GM12878 (cell line): Measurements from ENCODE around the gene NOTCH1. TPM values are rescaled to one million over a fixed set of nuclear protein-coding genes. Genes with fewer than 3 reads are reported as not detected.

ENCODE experiments used
- ATAC-seq: fragments of 200-7000 bp; cut with Tn5 transposase; 3 replicates; pipeline ENCODE4 v1.9.1; 2020; ENCODE audit warnings: mild to moderate bottlenecking, moderate library complexity
- BruUV-seq: library from RNA; stranded (reverse); fragments of 400-500 nt; replicated peaks from 2 replicates; lab custom pipeline; 2021; lab: Mats Ljungman, UMichigan
- CTCF ChIA-PET: fragments of 300-600 bp; sonication (Branson Sonifier 250); formaldehyde crosslinking; extraction: SDS; loops from one replicate; lab custom pipeline; 2021; ENCODE audit warnings: inconsistent platforms; lab: Yijun Ruan, JAX
- POLR2A ChIA-PET: fragments of 350-600 bp; formaldehyde crosslinking; extraction: SDS; loops from one replicate; lab custom pipeline; 2021; ENCODE audit warnings: inconsistent platforms; lab: Charles Lee
- RAD21 ChIA-PET: fragments of 300-600 bp; sonication (Branson Sonifier 250); formaldehyde crosslinking; loops from one replicate; lab custom pipeline; 2023; ENCODE audit warnings: antibody characterized with exemption; ENCODE audit not compliant: unreplicated experiment; lab: Charles Lee
- SMC1A ChIA-PET: fragments of 300-600 bp; sonication (Branson Sonifier 250); formaldehyde crosslinking; loops from one replicate; lab custom pipeline; 2023; ENCODE audit not compliant: unreplicated experiment, uncharacterized antibody; lab: Charles Lee
- DNase-seq: peaks from one replicate; pipeline ENCODE4 v3.0.0-alpha.2; 2011; ENCODE audit warnings: low read depth, low spot score
- FAIRE-seq: peaks from 3 replicates; lab custom pipeline; 2011; peaks lifted over from hg19 to GRCh38; lab: Jason Lieb, UNC
- H2AFZ ChIP-seq: 2 replicates; pipeline ENCODE4 v1.6.0; 2011; ENCODE audit warnings: low read depth, low read length, control low read depth; ENCODE audit not compliant: control insufficient read depth
- H3K27ac ChIP-seq: 2 replicates; pipeline ENCODE4 v1.5.1; 2011; ENCODE audit warnings: control low read depth; ENCODE audit not compliant: control insufficient read depth, insufficient read depth
- H3K27me3 ChIP-seq, 2 experiments: replicated peaks in 1 of 2; 2 replicates each; pipeline versions ENCODE4 v1.6.0 to v1.6.1; 2011; ENCODE audit warnings: low read length in 1 of 2; ENCODE audit not compliant: control insufficient read depth in 2 of 2, insufficient read depth in 2 of 2
- H3K36me3 ChIP-seq, 2 experiments: 2 replicates each; pipeline ENCODE4 v1.5.1; 2011; ENCODE audit warnings: low read length in 1 of 2; ENCODE audit not compliant: control insufficient read depth in 2 of 2, insufficient read depth in 2 of 2
- H3K4me1 ChIP-seq: 2 replicates; pipeline ENCODE4 v1.6.1; 2011; ENCODE audit warnings: mild to moderate bottlenecking, low read length, moderate library complexity, mixed read lengths; ENCODE audit not compliant: control insufficient read depth, insufficient read depth
- H3K4me2 ChIP-seq: 2 replicates; pipeline ENCODE4 v1.6.0; 2011; ENCODE audit warnings: control low read depth; ENCODE audit not compliant: control insufficient read depth, insufficient read depth
- H3K4me3 ChIP-seq: fragments of 200-600 bp; sonication (generic); 2 replicates; pipeline ENCODE4 v1.5.1; 2016
- H3K79me2 ChIP-seq: 2 replicates; pipeline ENCODE4 v1.6.0; 2011; ENCODE audit warnings: low read length; ENCODE audit not compliant: control insufficient read depth, insufficient read depth
- H3K9ac ChIP-seq: 2 replicates; pipeline ENCODE4 v1.8.0; 2011; ENCODE audit warnings: low read length, control low read depth, mixed read lengths; ENCODE audit not compliant: control insufficient read depth, insufficient read depth
- H3K9me3 ChIP-seq: replicated peaks from 3 replicates; pipeline ENCODE4 v1.5.1; 2011; ENCODE audit warnings: mild to moderate bottlenecking, low read length; ENCODE audit not compliant: control insufficient read depth, insufficient read depth
- H4K20me1 ChIP-seq: 2 replicates; pipeline ENCODE4 v1.6.0; 2011; ENCODE audit not compliant: control insufficient read depth, insufficient read depth
- CHD2 ChIP-seq: IDR thresholded peaks from 2 replicates; pipeline ENCODE4 v1.6.1; 2011; ENCODE audit warnings: low read depth, low read length, improper control_type of control experiment, borderline replicate concordance
- CHD4 ChIP-seq: fragments of 200-600 bp; sonication (generic); IDR thresholded peaks from 2 replicates; pipeline ENCODE4 v1.6.1; 2016; ENCODE audit warnings: mild to moderate bottlenecking
- EGR1 ChIP-seq, 2 experiments: IDR thresholded peaks; 1 replicate in 1 of 2; 2 replicates in 1 of 2; pipeline ENCODE4 v1.6.1; 2011 to 2012; ENCODE audit warnings: low read depth in 2 of 2, low read length in 2 of 2, borderline replicate concordance in 1 of 2, mild to moderate bottlenecking in 1 of 2, moderate library complexity in 1 of 2
- FOS ChIP-seq: IDR thresholded peaks from 3 replicates; pipeline ENCODE4 v1.6.1; 2011; ENCODE audit warnings: borderline replicate concordance; ENCODE audit not compliant: insufficient read length; ENCODE audit errors: extremely low read depth
- GATAD2B ChIP-seq: fragments of 450-650 bp; conservative IDR thresholded peaks from 2 replicates; pipeline ENCODE4 v1.6.1; 2017; ENCODE audit warnings: low read depth, mild to moderate bottlenecking, moderate library complexity
- KAT2A ChIP-seq: conservative IDR thresholded peaks from 2 replicates; pipeline ENCODE4 v1.6.1; 2011; ENCODE audit warnings: low read depth, low read length; ENCODE audit not compliant: control insufficient read depth
- MEF2B ChIP-seq: fragments of 450-650 bp; IDR thresholded peaks from 2 replicates; pipeline ENCODE4 v1.6.1; 2018; ENCODE audit warnings: mild to moderate bottlenecking, moderate library complexity; ENCODE audit not compliant: partially characterized antibody, poor library complexity, severe bottlenecking
- PAX5 ChIP-seq: IDR thresholded peaks from 2 replicates; pipeline ENCODE4 v1.6.1; 2011; ENCODE audit warnings: low read depth, low read length, borderline replicate concordance
- RAD51 ChIP-seq: fragments of 450-650 bp; IDR thresholded peaks from 2 replicates; pipeline ENCODE4 v1.6.1; 2016; ENCODE audit warnings: moderate library complexity, mild to moderate bottlenecking, inconsistent platforms
- RUNX3 ChIP-seq: IDR thresholded peaks from 2 replicates; pipeline ENCODE4 v1.6.1; 2012; ENCODE audit warnings: low read length, inconsistent platforms
- TARDBP ChIP-seq: IDR thresholded peaks from 2 replicates; pipeline ENCODE4 v1.6.1; 2016; ENCODE audit warnings: borderline replicate concordance
- WGBS: methylation state at CpG from one replicate; pipeline ENCODE4 v1.1.6; 2016; ENCODE audit warnings: low lambda C conversion rate; ENCODE audit not compliant: insufficient replicate concordance, insufficient coverage; ENCODE audit errors: missing lambda C conversion rate; 5-methylcytosine and 5-hydroxymethylcytosine counted together
- in situ Hi-C: fragments of 300-500 bp; cut with MboI; formaldehyde crosslinking; loops from 9 replicates; pipeline ENCODE4 v1.14.3; 2018; ENCODE audit warnings: mixed read lengths
- intact Hi-C: fragments of 100-400 bp; cut with micrococcal nuclease; formaldehyde crosslinking; loops from one replicate; pipeline ENCODE4 v1.14.2; 2022; ENCODE audit not compliant: unreplicated experiment
- polyA plus RNA-seq, 11 experiments: library from polyadenylated mRNA; depleted of rRNA in 4 of 11; unstranded in 6 of 11; stranded (reverse) in 5 of 11; fragments of >200 nt; fragmentation: Nextera tagmentation in 4 of 11; fragmentation: Illumina TruSeq in 1 of 11; extraction: Ambion mirVana in 4 of 11; extraction: Trizol in 1 of 11; gene quantifications; 1 replicate in 1 of 11; 2 replicates in 10 of 11; pipeline versions ENCODE4 v1.2.1 to v1.2.3, GENCODE V29; 2011 to 2016; ENCODE audit warnings: inconsistent platforms in 2 of 11, missing spikeins in 2 of 11, low read depth in 1 of 11
- total RNA-seq, 4 experiments: library from RNA; depleted of rRNA in 3 of 4; stranded (reverse); fragments of >200 nt in 3 of 4; fragmentation: Illumina TruSeq in 1 of 4; extraction: Trizol in 1 of 4; gene quantifications; 2 replicates each; pipeline versions ENCODE4 v1.2.1 to v1.2.3, GENCODE V29; 2013 to 2021
- TF ChIP-seq, protein P1 (sequence below), 3 experiments: IDR thresholded peaks in 2 of 3; conservative IDR thresholded peaks in 1 of 3; 2 replicates each; pipeline ENCODE4 v1.5.1; 2011; ENCODE audit warnings: low read depth in 3 of 3, low read length in 3 of 3, mild to moderate bottlenecking in 3 of 3, control low read depth in 2 of 3, moderate library complexity in 2 of 3, inconsistent platforms in 1 of 3, mixed read lengths in 1 of 3; ENCODE audit not compliant: control insufficient read depth in 2 of 3, insufficient read depth in 1 of 3; ENCODE audit errors: extremely low read depth in 1 of 3
- TF ChIP-seq, protein P2 (sequence below): IDR thresholded peaks from 2 replicates; pipeline ENCODE4 v1.6.1; 2012; ENCODE audit warnings: low read length, inconsistent platforms

Gene NOTCH1
- total and polyA plus RNA-seq, 10 of the 15 experiments (the other 5 are each of a cell fraction or from before 2014, with no cell fraction given): 0.02 to 40.0 (median 3.7) TPM

DNA sequence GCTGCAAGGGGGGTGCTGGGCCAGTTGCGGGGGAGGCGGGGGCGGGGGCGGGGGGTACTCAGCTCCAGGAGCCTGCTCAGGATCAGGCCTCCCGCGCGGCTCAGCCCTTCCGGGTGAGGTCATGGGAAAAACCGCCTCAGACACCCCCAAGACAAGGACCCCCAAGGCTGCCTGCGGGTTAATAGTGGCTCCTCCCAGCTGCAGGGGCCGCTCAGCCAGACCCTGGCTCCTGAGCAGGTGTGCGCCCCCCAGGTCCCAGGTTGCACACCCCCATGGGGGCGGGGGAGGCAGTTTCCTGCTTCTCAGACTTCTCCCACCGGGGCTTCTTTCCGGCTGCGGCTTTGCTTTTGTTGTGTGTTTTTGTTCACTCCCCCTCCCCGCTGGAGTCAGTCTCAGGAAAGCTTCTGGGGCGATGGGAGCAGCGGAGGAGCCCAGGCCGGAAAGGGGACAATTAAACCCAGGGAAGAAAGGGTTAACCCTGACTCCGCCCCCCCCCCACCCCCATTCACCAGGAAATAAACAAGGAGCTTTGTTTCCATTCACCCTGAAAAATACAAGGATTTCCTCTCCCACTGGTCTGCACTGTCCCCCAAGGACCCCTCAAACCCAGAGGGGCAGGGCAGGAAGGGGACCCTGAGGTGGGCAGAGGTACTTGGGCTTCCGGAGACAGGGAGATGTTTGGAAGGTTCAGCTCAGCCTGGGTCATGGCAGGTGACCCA lies 42.3 kb upstream of the NOTCH1 start:
- no peak for DNase-seq
- intact Hi-C loops: no loop called here
- Histone ChIP-seq H2AFZ (peak overlapping the region; percentile 74; the same call in 1 of the 2 replicates), H3K4me3 (no peak overlapping the region), H3K36me3 (no peaks in the 10 kb centered on the region), H3K9me3 (no peaks in the 10 kb centered on the region), H3K4me2 (peak overlapping the region; percentile 44), H3K27me3 (no peaks in the 10 kb centered on the region; a peak in 1 of 4 replicates), H3K4me1 (peaks cover 14% of the 10 kb centered on the region), H3K79me2 (no peaks in the 10 kb centered on the region), H3K27ac (no peak overlapping the region), H4K20me1 (no peaks in the 10 kb centered on the region), H3K9ac (no peak overlapping the region)
- ChIA-PET SMC1A (interaction anchor here (0.8 kb wide), 1 partner anchor 19 kb away, joined by 3 read pairs; no protein-coding TSS in a partner anchor), POLR2A (interaction anchor here (0.6 kb wide), 1 partner anchor 31 kb away, joined by 4 read pairs; no protein-coding TSS in a partner anchor), CTCF (interaction anchor here (1.0 to 1.6 kb wide), 3 partner anchors 41 to 103 kb away, joined by 3 to 6 read pairs (median 3); no protein-coding TSS in a partner anchor), RAD21 (interaction anchor here (1.2 kb wide), 1 partner anchor 48 kb away, joined by 3 read pairs; no protein-coding TSS in a partner anchor)
- no TSS peak for BruUV-seq
- in situ Hi-C loops: no loop called here
- TF ChIP-seq, protein P1, sequence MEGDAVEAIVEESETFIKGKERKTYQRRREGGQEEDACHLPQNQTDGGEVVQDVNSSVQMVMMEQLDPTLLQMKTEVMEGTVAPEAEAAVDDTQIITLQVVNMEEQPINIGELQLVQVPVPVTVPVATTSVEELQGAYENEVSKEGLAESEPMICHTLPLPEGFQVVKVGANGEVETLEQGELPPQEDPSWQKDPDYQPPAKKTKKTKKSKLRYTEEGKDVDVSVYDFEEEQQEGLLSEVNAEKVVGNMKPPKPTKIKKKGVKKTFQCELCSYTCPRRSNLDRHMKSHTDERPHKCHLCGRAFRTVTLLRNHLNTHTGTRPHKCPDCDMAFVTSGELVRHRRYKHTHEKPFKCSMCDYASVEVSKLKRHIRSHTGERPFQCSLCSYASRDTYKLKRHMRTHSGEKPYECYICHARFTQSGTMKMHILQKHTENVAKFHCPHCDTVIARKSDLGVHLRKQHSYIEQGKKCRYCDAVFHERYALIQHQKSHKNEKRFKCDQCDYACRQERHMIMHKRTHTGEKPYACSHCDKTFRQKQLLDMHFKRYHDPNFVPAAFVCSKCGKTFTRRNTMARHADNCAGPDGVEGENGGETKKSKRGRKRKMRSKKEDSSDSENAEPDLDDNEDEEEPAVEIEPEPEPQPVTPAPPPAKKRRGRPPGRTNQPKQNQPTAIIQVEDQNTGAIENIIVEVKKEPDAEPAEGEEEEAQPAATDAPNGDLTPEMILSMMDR (IDR thresholded peaks at IDR 0.05 in 2 of 3, conservative IDR thresholded peaks at IDR 0.05 in 1 of 3; ENCODE audit: control insufficient read depth in 2 of 3, extremely low read depth in 1 of 3, insufficient read depth in 1 of 3, low read depth in 3 of 3, low read length in 3 of 3): no peak
- TF ChIP-seq TARDBP (no peak), RAD51 (no peak), MEF2B (peak; percentile 53), PAX5 (no peak), CHD4 (no peak), GATAD2B (0 out of 2 replicates have a peak, but pooled peaks have one; percentile 13), RUNX3 (peak; percentile 22; the same call in 1 of the 2 replicates), FOS (no peak), CHD2 (no peak), EGR1 (IDR thresholded peaks at IDR 0.05; ENCODE audit: borderline replicate concordance in 1 of 2, low read depth in 2 of 2, low read length in 2 of 2) (peak in 1 of 2 experiments; percentile 30; a peak in 1 of 3 replicates), KAT2A (no peak)
- TF ChIP-seq, protein P2, sequence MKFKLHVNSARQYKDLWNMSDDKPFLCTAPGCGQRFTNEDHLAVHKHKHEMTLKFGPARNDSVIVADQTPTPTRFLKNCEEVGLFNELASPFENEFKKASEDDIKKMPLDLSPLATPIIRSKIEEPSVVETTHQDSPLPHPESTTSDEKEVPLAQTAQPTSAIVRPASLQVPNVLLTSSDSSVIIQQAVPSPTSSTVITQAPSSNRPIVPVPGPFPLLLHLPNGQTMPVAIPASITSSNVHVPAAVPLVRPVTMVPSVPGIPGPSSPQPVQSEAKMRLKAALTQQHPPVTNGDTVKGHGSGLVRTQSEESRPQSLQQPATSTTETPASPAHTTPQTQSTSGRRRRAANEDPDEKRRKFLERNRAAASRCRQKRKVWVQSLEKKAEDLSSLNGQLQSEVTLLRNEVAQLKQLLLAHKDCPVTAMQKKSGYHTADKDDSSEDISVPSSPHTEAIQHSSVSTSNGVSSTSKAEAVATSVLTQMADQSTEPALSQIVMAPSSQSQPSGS: no peak
- FAIRE-seq: no peak
- WGBS: 20% methylated on average over 15 of the region's 22 CpGs
- ATAC-seq: no peak
